Activated CD4-positive, alpha-beta memory T cell treated with anti-CD3 and anti-CD28 coated beads for 36 hours (primary cell): ENCODE results near the gene SBF1. TPM values are rescaled to one million over a fixed set of nuclear protein-coding genes. Genes with fewer than 3 reads are reported as not detected.
A peak's percentile ranks its signal among the peaks of the same experiment; 100 is the strongest.

Source experiments
- CTCF ChIA-PET: fragments of 350-600 bp; sonication (Branson Sonifier 250); formaldehyde crosslinking; loops from one replicate; lab custom pipeline; 2021; ENCODE audit warnings: antibody characterized with exemption, inconsistent platforms; lab: Charles Lee
- POLR2A ChIA-PET: fragments of 350-600 bp; sonication (Branson Sonifier 250); formaldehyde crosslinking; loops from one replicate; lab custom pipeline; 2021; ENCODE audit warnings: antibody characterized with exemption; lab: Charles Lee
- DNase-seq: peaks from one replicate; pipeline ENCODE4 v3.0.0-alpha.2; 2020
- H3K27ac Mint-ChIP-seq: one replicate; pipeline ENCODE4 v1.8.0; 2021; ENCODE audit warnings: mixed read lengths
- H3K27me3 Mint-ChIP-seq: one replicate; pipeline ENCODE4 v1.8.0; 2021; ENCODE audit warnings: mixed read lengths
- H3K36me3 Mint-ChIP-seq: one replicate; pipeline ENCODE4 v1.8.0; 2021; ENCODE audit warnings: mixed read lengths
- H3K4me1 Mint-ChIP-seq: one replicate; pipeline ENCODE4 v1.8.0; 2021; ENCODE audit warnings: low read depth, mixed read lengths
- H3K4me3 Mint-ChIP-seq: one replicate; pipeline ENCODE4 v1.8.0; 2021; ENCODE audit warnings: mild to moderate bottlenecking, mixed read lengths
- H3K9me3 Mint-ChIP-seq: one replicate; pipeline ENCODE4 v1.8.0; 2021; ENCODE audit warnings: mixed read lengths
- intact Hi-C: fragments of 100-400 bp; cut with micrococcal nuclease; formaldehyde crosslinking; loops from one replicate; pipeline ENCODE4 v1.15.1; 2023
- total RNA-seq, 2 experiments: library from RNA; stranded (reverse); gene quantifications; one replicate each; pipeline ENCODE4 v1.2.3, GENCODE V29; 2021

Gene SBF1
- total RNA-seq, 2 experiments from 2014 or later, result 110 to 112 TPM

DNA sequence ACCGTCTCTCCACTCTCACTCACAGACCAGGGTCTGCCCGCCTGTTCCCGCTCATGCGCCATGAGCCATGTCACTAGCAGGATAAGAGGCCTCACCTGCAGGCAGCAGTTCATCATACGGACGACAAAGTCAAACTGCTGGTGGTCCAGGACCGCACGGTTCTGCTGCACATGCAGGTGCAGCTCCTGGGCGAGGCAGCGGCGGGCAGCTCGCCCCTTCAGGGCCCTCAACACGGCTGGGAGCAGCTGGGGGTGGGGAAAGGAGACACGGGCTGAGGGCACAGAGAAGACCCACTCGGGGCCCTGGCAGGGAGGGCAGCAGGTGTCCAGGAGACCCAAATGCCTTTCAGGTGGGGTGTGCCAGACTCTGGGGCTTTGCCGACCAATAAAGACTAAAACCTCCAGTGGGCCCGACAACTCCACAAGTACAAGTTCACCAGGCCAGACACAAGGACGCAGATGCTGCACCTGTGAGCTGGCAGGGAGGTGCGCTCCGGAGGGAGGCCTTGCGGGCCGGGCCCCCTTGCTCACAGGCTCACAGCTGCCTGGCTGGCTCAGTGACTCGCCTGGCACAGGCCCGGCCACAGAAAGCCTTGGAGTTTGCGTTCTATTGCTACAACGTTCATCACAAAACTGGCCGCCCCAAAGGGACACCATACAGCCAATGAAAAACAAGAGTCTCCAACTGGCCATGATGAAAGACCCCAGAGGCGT lies 11.5 kb downstream of the SBF1 start:
- peak overlapping the region; percentile 50 for H3K27ac Mint-ChIP-seq
- ChIA-PET POLR2A (no interaction called here), CTCF (interaction anchor here (1.6 kb wide), 1 partner anchor 35 kb away, joined by 3 read pairs; no protein-coding TSS in a partner anchor)
- H3K36me3 Mint-ChIP-seq, result peaks cover 27% of the 10 kb centered on the region
- peaks cover under 1% of the 10 kb centered on the region for H3K4me1 Mint-ChIP-seq
- DNase-seq, result no peak
- no peaks in the 10 kb centered on the region for H3K9me3 Mint-ChIP-seq
- H3K27me3 Mint-ChIP-seq, result no peaks in the 10 kb centered on the region
- intact Hi-C loops, result no loop called here
- H3K4me3 Mint-ChIP-seq, result no peak overlapping the region

DNA sequence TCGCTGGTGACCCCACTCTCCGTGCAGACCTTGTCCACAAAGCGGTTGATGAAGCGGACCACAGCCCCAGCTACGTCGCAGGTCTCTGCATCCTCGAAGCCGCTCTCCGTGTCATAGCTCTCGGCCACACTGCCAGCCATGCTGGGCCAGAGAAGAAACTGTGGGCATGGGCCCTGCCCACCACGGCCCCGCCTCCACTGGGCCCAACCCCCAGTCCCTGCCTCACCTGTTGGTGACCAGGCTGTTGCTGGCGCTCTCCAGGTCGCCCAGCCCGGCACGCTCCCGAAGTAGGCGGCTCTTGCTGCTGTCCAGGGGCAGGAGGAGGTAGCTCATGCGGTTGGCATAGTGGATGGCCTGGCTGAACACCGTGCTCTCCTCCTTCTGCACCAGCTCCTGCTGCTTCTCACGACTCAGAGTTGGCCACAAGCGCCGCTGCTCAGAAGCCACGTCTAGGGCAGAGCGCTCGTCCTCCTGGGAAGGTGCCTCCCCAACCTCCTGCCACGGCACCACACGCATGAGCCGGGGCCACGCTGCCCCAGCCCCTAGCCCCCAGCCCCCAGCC lies 12.8 kb downstream of the SBF1 start:
- CTCF ChIA-PET, result no interaction called here
- POLR2A ChIA-PET, result no interaction called here
- Mint-ChIP-seq H3K4me1 (no peaks in the 10 kb centered on the region), H3K27ac (no peak overlapping the region), H3K27me3 (no peaks in the 10 kb centered on the region), H3K4me3 (no peak overlapping the region), H3K36me3 (peaks cover 24% of the 10 kb centered on the region), H3K9me3 (no peaks in the 10 kb centered on the region)
- intact Hi-C loops, result no loop called here
- no peak for DNase-seq

DNA sequence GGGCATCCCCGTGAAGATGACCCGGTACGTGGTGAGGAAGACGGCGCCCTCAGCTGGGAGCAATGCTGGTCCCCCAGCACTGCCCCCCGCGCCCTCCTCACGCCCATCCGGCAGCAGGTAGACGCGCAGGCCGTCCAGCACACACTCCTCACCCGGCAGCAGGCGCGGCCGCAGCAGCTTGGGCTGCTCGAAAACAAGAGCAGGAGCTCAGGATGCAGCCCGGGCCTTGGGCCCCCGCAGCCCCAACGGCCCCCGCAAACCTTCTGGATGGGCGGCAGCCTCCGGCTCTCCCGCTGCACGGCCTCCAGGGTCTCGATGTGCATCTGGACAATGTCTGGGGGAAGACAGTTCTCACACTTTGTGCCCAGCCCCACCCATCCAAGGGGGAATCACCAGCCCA lies 13.3 kb downstream of the SBF1 start:
- Mint-ChIP-seq H3K27me3 (no peaks in the 10 kb centered on the region), H3K4me3 (no peak overlapping the region), H3K36me3 (peaks cover 23% of the 10 kb centered on the region), H3K9me3 (no peaks in the 10 kb centered on the region), H3K27ac (no peak overlapping the region), H3K4me1 (no peaks in the 10 kb centered on the region)
- ChIA-PET CTCF (no interaction called here), POLR2A (no interaction called here)
- DNase-seq, result no peak
- intact Hi-C loops, result no loop called here

DNA sequence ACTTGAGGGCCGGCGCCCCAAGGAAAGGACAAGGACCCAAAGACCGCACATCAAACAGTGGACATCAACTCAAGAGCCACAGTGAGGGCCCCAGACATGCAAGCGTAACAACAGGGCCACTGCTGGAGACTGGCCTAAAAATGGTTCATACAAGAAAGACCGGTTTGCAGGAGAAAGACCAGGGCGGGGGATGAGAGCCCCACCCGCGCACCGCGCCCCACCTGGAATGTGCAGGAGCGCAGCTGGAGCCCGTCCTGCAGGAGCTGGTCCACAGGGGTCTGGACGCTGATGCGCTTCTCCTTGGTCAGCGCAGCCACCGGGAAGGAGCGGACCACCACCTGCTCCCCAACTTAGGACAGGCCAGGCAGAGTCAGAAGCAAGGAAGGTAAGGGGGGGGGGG lies 13.9 kb downstream of the SBF1 start:
- no peak overlapping the region for H3K27ac Mint-ChIP-seq
- H3K4me3 Mint-ChIP-seq, result no peak overlapping the region
- H3K27me3 Mint-ChIP-seq, result no peaks in the 10 kb centered on the region
- CTCF ChIA-PET, result interaction anchor here (0.6 to 1.1 kb wide), 2 partner anchors 11 to 104 kb away, joined by 3 to 6 read pairs; no protein-coding TSS in a partner anchor
- intact Hi-C loops, result no loop called here
- DNase-seq, result no peak
- no peaks in the 10 kb centered on the region for H3K9me3 Mint-ChIP-seq
- no peaks in the 10 kb centered on the region for H3K4me1 Mint-ChIP-seq
- POLR2A ChIA-PET, result no interaction called here
- H3K36me3 Mint-ChIP-seq, result peaks cover 21% of the 10 kb centered on the region

DNA sequence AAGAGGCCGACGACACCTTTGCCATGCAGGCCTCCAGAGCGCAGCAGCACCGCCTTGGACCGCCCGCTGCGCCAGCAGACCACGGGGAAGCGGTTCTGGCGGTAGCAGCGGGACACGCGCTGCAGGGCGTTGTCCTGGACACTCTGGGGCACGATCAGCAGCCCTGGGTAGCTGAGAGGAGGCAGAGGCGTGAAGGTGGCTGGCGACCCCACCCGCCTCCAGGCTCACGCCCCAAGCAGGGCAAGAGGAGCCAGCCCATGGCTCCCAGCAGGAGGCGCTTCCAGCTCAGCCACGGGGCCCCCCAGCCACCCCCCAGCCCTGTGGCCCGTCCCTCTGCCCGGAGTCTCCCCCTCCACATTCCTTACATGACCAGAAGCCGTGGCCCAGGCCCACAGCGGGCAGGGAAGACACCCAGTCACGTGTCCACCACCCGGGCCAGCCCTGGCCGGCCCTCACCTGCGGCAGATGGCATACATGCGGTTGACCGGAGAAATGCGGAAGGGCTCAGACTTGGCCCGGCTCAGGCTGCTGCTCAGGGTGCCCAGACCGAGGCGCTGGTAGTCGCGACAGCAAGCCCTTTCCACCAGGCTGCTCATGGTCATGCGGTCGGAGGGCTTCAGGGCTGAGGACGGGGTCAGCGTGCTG lies 15.2 kb downstream of the SBF1 start:
- Mint-ChIP-seq H3K27ac (no peak overlapping the region), H3K27me3 (no peaks in the 10 kb centered on the region), H3K4me1 (no peaks in the 10 kb centered on the region), H3K9me3 (no peaks in the 10 kb centered on the region), H3K36me3 (peaks cover 19% of the 10 kb centered on the region), H3K4me3 (no peak overlapping the region)
- intact Hi-C loops, result loop anchor here (5.0 kb wide), 1 partner anchor 38 kb away; no protein-coding TSS in a partner anchor
- POLR2A ChIA-PET, result interaction anchor here (0.9 kb wide), 1 partner anchor 10 kb away, joined by 3 read pairs; no protein-coding TSS in a partner anchor
- DNase-seq, result no peak
- CTCF ChIA-PET, result interaction anchor here (1.4 kb wide), 1 partner anchor 39 kb away, joined by 3 read pairs; no protein-coding TSS in a partner anchor

DNA sequence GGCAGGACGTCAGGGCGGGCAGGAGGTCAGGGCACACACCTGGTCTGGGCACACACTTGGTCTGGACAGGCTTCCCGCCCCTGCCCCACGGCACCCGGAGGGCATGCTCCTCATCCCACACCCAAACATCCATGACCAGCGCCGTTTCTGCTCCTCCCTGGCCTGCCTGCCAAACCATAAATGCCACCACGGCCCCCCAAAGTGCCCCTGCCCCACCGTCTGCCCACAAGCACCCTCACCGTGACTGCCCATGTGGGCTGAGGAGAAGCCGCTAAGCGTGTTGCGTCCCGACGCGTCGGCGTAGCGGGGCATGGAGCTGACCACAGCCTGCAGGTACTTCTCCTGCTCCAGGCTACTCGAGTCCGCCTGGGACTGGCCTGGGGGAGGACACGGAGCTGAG lies 15.8 kb downstream of the SBF1 start:
- Mint-ChIP-seq H3K4me1 (peaks cover 2% of the 10 kb centered on the region), H3K27ac (no peak overlapping the region)
- CTCF ChIA-PET, result interaction anchor here (1.4 kb wide), 1 partner anchor 39 kb away, joined by 3 read pairs; no protein-coding TSS in a partner anchor

DNA sequence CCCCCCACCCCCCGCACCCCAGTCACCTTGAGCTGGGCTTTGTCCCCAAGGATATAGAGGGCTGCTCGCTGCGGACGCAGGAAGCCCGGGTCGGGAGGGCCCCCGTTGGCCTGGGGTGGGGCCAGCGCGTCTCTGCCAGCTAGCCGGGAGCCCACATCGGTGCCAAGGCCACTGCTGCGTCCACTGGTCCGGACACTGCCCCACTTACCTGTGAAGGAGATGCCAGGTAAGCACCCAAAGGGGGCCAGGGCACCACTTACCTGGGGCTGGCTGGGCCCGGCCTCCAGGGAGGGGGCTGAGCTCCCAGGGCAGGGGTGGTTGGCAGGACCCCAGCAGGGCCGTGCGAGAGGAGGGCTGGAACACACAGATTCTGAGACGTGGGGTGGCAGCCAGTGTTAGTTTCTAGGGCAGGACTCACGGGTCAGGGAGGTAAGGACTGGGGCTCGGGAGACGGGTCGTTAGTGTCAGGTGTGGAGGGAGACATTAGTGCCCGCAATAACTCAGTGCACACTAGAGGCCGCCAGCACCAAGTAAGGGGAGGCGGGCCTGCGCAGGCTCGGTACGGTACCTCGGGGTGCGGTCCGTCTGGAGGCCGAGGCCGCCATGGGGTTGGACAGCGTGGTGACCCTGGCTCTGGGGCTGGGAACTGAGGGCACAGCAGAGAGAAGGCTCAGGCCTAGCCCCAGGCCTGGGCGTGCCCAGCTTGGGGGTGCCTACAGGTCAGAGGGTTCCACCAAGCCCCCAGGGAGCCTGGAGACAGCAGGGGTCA lies 18.2 kb downstream of the SBF1 start:
- DNase-seq, result no peak
- peaks cover 13% of the 10 kb centered on the region for H3K4me1 Mint-ChIP-seq
- H3K4me3 Mint-ChIP-seq, result no peak overlapping the region
- CTCF ChIA-PET, result interaction anchor here (1.2 to 2.1 kb wide), 4 partner anchors 17 to 164 kb away, joined by 3 to 12 read pairs (median 5); partner anchors contain the start of genes SBF1 and SCO2
- H3K9me3 Mint-ChIP-seq, result no peaks in the 10 kb centered on the region
- peaks cover 22% of the 10 kb centered on the region for H3K36me3 Mint-ChIP-seq
- no peaks in the 10 kb centered on the region for H3K27me3 Mint-ChIP-seq
- H3K27ac Mint-ChIP-seq, result no peak overlapping the region
- POLR2A ChIA-PET, result interaction anchor here (1.4 kb wide), 1 partner anchor 8 kb away, joined by 3 read pairs; no protein-coding TSS in a partner anchor
- intact Hi-C loops, result loop anchor here (5.0 kb wide), 1 partner anchor 41 kb away; no protein-coding TSS in a partner anchor

More for the DNA sequence above, 15.8 kb downstream of the SBF1 start:
- H3K4me3 Mint-ChIP-seq, result no peak overlapping the region
- no peaks in the 10 kb centered on the region for H3K9me3 Mint-ChIP-seq
- H3K36me3 Mint-ChIP-seq, result peaks cover 23% of the 10 kb centered on the region
- DNase-seq, result no peak
- no peaks in the 10 kb centered on the region for H3K27me3 Mint-ChIP-seq
- intact Hi-C loops, result loop anchor here (5.0 kb wide), 1 partner anchor 38 kb away; no protein-coding TSS in a partner anchor
- POLR2A ChIA-PET, result interaction anchor here (0.9 kb wide), 1 partner anchor 11 kb away, joined by 3 read pairs; no protein-coding TSS in a partner anchor

DNA sequence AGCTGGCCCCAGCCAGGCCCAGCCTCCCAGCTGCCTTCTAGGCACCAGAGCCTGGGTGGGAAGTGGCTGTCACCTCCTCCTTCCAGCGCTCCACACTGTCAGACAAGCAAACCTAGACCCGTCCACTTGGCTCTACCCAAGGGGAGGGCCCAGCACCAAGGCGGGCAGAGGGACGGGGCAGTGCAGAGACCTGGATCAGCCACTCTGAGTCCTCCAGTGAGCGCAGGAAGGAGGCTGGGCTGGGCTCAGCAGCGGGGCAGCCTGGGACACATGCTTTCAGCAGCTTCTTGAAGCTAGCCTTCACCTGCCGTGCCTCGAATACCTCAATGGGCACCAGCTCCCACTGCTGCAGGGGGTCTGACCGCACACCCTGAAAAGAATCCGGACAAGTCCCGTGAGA lies 18.8 kb downstream of the SBF1 start:
- H3K4me3 Mint-ChIP-seq, result no peak overlapping the region
- DNase-seq, result no peak
- no peaks in the 10 kb centered on the region for H3K27me3 Mint-ChIP-seq
- no peak overlapping the region for H3K27ac Mint-ChIP-seq
- ChIA-PET POLR2A (interaction anchor here (1.4 kb wide), 1 partner anchor 9 kb away, joined by 3 read pairs; no protein-coding TSS in a partner anchor), CTCF (interaction anchor here (1.5 to 2.1 kb wide), 2 partner anchors 17 to 165 kb away, joined by 5 to 12 read pairs; partner anchors contain the start of gene SBF1)
- peaks cover 13% of the 10 kb centered on the region for H3K4me1 Mint-ChIP-seq
- peaks cover 25% of the 10 kb centered on the region for H3K36me3 Mint-ChIP-seq
- H3K9me3 Mint-ChIP-seq, result no peaks in the 10 kb centered on the region
- intact Hi-C loops, result loop anchor here (5.0 kb wide), 1 partner anchor 41 kb away; no protein-coding TSS in a partner anchor

DNA sequence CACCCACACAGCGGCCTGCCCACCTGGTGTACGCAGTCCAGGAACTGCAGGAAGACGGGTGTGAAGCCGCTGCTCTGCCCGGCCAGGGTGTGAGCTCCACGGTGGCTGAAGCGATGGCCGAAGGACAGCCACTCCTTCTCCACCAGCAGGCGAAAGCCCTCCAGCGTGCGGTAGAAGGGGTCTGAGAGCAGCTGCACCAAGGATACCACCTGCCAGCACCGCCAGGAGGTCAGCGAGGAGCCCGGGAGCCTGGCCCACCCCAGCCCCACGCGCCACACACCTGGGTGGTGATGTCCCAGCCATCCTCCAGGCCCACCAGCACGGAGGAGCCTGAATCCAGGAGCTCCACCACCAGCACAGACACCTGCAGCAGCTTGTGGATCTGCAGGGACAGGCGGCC lies 19.6 kb downstream of the SBF1 start:
- POLR2A ChIA-PET, result interaction anchor here (1.4 kb wide), 1 partner anchor 9 kb away, joined by 3 read pairs; no protein-coding TSS in a partner anchor
- Mint-ChIP-seq H3K36me3 (peaks cover 24% of the 10 kb centered on the region), H3K4me3 (no peak overlapping the region), H3K27me3 (no peaks in the 10 kb centered on the region), H3K4me1 (peaks cover 13% of the 10 kb centered on the region), H3K27ac (no peak overlapping the region), H3K9me3 (no peaks in the 10 kb centered on the region)
- no peak for DNase-seq
- CTCF ChIA-PET, result no interaction called here
- intact Hi-C loops, result loop anchor here (5.0 kb wide), 1 partner anchor 42 kb away; no protein-coding TSS in a partner anchor

DNA sequence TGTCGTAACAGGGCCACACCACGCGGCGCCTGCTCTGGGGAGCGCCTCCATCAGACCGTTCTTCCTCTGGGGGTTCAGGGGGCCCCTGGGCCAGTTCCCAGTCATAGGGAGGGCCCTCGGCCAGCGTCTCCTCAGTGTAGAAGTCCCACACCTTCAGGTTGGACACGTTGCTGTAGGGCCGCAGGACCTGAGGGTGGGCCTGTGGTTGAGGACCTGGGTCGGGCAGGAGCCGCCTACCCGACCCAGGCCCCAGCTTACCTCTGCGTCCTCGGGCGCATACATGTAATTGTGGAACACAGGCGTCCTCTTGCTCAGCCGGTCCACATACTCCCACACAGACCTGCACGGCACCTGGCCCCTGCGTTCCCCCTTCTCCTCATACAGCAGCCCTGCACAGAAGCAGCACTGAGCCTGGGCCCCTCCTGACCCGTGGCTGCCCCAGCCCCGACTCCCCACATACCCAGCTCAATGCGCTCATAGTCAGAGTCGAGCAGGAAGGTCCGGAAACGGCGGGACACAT lies 20.2 kb downstream of the SBF1 start:
- intact Hi-C loops, result loop anchor here (5.0 kb wide), 1 partner anchor 43 kb away; no protein-coding TSS in a partner anchor
- no peaks in the 10 kb centered on the region for H3K27me3 Mint-ChIP-seq
- no peaks in the 10 kb centered on the region for H3K9me3 Mint-ChIP-seq
- H3K36me3 Mint-ChIP-seq, result peaks cover 28% of the 10 kb centered on the region
- DNase-seq, result no peak
- ChIA-PET POLR2A (no interaction called here), CTCF (interaction anchor here (1.8 kb wide), 1 partner anchor 43 kb away, joined by 7 read pairs; no protein-coding TSS in a partner anchor)
- no peak overlapping the region for H3K4me3 Mint-ChIP-seq
- no peak overlapping the region for H3K27ac Mint-ChIP-seq
- peaks cover 13% of the 10 kb centered on the region for H3K4me1 Mint-ChIP-seq

DNA sequence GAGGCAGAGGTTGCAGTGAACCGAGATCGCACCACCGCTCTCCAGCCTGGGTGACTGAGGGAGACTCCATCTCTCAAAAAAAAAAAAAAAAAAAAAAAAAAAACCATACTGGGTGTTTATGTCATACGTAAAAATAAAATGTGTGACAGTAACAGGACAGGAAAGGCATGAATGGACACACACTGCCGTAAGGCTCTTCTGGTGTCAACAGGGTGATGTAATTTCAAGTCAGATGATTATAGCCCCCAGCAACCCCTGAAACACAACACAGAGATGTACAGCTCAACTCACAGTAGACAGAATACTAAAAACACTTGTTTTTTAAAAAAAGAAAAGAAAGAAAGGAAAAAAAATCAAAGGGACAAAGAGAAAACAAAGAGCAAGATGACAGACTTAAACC lies 22.2 kb downstream of the SBF1 start:
- Mint-ChIP-seq H3K4me3 (no peak overlapping the region), H3K27ac (peak overlapping the region; percentile 75), H3K9me3 (no peaks in the 10 kb centered on the region), H3K4me1 (peaks cover 13% of the 10 kb centered on the region), H3K36me3 (peaks cover 36% of the 10 kb centered on the region), H3K27me3 (no peaks in the 10 kb centered on the region)
- POLR2A ChIA-PET, result interaction anchor here (1.8 kb wide), 1 partner anchor 18 kb away, joined by 6 read pairs; no protein-coding TSS in a partner anchor
- DNase-seq, result no peak
- CTCF ChIA-PET, result interaction anchor here (0.7 to 2.2 kb wide), 4 partner anchors 17 to 73 kb away, joined by 3 to 7 read pairs (median 6); partner anchors contain the start of gene SCO2
- intact Hi-C loops, result loop anchor here (2.0 kb wide), 1 partner anchor 20 kb away; no protein-coding TSS in a partner anchor
